GM12865 (cell line): ENCODE results near the gene CCDC78.

Experiments
- DNase-seq: peaks from one replicate; pipeline ENCODE4 v3.0.0; 2010; ENCODE audit warnings: low read depth
- H3K4me3 ChIP-seq: 2 replicates; pipeline ENCODE4 v1.5.1; 2011; ENCODE audit warnings: mild to moderate bottlenecking, low read depth, low read length, control low read depth
- CTCF ChIP-seq: IDR thresholded peaks from 2 replicates; pipeline ENCODE4 v1.5.1; 2011; ENCODE audit warnings: low read length, control low read depth, low read depth, inconsistent platforms; ENCODE audit not compliant: insufficient read depth; ENCODE audit errors: missing control alignments

CCDC78 gene

DNA sequence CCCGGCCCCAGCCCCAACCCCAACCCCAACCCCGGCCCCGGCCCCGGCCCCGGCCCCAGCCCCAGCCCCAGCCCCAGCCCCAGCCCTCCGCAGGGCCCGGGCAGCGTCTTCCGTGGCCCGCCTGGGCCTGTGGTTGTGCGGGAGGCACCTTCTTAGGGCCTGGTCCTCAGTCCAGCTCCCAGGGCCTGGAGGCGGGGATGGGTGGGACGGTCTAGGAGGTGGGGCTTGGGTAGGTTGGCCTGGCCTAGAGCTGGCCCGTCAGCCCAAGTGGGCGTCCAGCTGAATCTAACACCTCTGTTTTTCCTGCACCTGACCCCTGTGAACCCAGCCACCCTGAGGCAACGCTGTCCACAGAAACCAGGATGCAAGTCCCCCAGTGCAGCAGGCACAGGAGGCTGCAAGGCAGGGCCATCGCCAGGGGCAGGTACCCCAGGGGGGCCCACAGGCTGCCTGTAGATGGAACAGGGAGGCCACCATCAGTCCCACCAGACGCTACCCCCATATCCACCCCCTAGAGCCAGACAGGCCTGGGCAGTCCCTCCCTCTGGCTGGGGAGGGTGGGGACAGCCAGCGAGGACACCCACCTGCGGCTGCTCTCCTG, 43.0 kb upstream of the CCDC78 start:
- H3K4me3 ChIP-seq: no peak overlapping the region
- TF ChIP-seq CTCF: no peak

DNA sequence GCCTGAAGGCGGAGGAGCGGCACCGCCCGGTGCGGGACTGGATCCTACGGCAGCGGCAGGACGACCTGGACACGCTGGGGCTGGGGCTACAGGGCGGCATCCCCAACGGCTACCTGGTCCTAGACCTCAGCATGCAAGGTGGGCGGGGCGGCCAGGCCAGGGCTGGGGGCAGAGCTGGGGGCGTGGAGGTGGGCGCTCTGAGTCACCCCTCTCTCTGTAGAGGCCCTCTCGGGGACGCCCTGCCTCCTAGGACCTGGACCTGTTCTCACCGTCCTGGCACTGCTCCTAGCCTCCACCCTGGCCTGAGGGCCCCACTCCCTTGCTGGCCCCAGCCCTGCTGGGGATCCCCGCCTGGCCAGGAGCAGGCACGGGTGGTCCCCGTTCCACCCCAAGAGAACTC, 42.2 kb upstream of the CCDC78 start:
- no peak for TF ChIP-seq CTCF
- H3K4me3 ChIP-seq: no peak overlapping the region
- no peak for DNase-seq

More for the DNA sequence above, 43.0 kb upstream of the CCDC78 start:
- DNase-seq: no peak

DNA sequence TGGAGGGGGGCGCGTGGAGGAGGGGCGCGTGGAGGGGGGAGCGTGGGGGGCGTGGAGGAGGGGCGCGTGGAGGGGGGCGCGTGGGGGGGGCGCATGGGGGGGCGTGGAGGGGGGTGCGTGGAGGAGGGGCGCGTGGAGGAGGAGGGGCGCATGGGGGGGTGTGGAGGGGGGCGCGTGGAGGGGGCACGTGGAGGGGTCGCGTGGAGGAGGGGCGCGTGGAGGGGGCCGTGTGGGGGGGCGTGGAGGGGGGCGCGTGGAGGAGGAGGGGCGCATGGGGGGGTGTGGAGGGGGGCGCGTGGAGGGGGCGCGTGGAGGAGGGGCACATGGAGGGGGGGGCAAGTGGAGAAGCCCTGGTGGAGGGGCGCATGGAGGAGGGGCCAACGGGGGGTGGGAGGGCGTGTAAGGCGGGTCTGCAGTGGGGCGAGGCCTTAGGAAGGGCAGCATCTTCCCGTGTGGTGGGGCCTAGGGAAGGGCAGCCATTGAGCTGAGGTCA, 41.5 kb upstream of the CCDC78 start:
- TF ChIP-seq CTCF: no peak
- H3K4me3 ChIP-seq: no peak overlapping the region
- DNase-seq: no peak

- no peak overlapping the region for H3K4me3 ChIP-seq
- TF ChIP-seq CTCF: no peak
- DNase-seq: no peak
Measured at GRCh38 chr16:766820-767640, 40.8 kb upstream of the CCDC78 start.

DNA sequence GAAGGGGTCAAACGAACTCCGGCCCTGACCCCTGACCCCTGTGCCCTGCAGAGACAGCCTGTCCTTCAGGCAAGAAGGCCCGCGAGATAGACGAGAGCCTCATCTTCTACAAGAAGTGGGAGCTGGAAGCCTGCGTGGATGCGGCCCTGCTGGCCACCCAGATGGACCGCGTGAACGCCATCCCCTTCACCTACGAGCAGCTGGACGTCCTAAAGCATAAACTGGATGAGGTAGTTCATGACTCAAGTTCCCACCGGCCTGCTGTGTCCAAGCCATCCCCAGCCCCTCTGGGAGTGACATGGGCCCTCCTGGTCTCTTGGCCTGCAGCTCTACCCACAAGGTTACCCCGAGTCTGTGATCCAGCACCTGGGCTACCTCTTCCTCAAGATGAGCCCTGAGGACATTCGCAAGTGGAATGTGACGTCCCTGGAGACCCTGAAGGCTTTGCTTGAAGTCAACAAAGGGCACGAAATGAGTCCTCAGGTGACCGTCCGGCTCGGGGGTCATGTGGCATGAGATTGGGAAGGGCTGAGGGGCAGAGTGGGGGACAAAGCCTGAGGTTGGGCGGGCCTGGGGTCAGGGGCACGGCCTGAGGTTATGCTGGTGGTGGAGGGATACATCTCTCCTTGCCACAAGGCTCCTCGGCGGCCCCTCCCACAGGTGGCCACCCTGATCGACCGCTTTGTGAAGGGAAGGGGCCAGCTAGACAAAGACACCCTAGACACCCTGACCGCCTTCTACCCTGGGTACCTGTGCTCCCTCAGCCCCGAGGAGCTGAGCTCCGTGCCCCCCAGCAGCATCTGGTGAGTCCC, 40.0 kb upstream of the CCDC78 start:
- no peak for DNase-seq
- no peak for TF ChIP-seq CTCF
- no peak overlapping the region for H3K4me3 ChIP-seq

DNA sequence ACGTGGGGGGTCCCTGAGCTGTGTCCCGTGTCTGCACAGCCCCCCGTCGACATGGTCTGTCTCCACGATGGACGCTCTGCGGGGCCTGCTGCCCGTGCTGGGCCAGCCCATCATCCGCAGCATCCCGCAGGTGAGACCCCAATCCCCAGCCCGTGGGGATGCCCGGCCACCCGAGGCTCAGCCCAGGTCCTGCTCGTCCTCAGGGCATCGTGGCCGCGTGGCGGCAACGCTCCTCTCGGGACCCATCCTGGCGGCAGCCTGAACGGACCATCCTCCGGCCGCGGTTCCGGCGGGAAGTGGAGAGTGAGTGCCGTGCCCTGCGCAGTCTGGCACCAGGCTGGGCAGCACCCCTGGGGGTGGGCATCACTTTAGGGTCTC, 39.2 kb upstream of the CCDC78 start:
- TF ChIP-seq CTCF: no peak
- no peak for DNase-seq

More for the DNA sequence above, 39.2 kb upstream of the CCDC78 start:
- no peak overlapping the region for H3K4me3 ChIP-seq
